IPS DF 19.7 (cell line): ENCODE measurements around the gene EEF2K.

ENCODE experiments used
- DNase-seq: peaks from one replicate; pipeline ENCODE4 v3.0.0-alpha.2; 2013; ENCODE audit warnings: low read depth, low spot score

The EEF2K gene

DNA sequence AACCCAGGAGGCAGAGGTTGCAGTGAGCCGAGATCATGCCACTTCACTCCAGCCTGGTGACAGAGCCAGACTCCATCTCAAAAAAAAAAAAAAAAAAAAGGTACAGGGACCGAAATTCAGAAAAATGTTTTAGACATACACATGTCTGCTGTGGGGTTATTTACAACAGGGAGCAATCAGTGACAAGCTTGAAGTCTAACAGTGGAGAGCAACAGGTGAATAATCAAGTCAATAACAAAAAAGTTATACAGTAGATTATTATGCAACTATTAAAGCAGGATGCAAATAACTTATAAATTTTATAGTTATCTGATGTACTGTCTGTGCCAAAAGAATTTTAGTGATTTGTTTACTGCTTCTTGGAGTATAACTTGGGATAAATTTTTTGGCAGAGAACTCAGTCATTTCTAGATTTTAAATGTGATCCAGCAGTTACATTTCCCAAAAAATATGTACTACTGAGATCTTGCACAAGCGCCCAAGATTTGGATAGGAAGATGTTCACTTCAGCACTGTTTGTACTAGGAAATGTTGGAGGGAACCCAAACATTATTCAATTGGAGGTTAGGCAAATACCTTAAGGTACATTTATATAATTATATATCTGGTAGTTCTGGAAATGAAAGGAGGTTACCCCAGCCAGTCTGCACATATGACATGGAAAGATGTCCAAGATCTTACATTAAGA is 34.1 kb downstream of the EEF2K start:
- no peak for DNase-seq

DNA sequence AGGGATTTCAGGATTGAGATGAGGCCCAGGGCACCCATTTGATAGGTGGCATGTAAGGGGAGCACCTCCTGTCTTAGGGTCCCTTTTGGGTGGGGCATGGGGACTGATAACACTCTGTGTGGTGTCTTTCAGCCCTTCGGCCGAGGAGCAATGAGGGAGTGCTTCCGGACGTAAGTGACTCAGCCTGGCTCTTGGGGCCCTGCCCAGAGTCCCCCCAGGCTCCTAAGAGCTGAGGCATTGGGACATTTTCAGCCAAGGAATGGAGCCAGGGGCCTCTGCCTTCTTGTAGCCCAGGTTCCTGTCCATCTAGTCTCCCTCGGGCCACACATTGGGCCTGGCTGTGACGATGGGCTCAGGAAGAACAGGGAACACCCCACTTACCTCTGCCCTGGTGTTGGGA is 44.4 kb downstream of the EEF2K start:
- no peak for DNase-seq

DNA sequence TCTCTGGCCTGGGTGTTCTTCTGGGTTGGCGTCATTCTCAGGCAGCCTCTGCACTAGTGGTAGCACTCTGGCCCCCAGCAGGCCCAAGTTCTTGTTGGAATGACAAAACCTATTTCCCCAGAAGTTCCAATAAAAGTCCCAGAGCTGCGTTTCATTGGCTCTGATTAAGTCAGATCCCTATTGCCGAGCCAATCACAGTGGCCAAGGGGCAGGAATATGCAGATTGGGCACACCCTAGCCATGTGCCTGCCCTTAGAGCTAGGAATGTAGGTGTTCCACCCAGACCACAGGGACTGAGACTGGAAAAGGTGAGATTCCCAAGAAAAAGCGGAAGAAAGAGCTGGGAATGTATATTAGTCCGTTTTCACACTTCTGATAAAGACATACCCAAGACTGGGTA is 46.2 kb downstream of the EEF2K start:
- peak; percentile 12 for DNase-seq

DNA sequence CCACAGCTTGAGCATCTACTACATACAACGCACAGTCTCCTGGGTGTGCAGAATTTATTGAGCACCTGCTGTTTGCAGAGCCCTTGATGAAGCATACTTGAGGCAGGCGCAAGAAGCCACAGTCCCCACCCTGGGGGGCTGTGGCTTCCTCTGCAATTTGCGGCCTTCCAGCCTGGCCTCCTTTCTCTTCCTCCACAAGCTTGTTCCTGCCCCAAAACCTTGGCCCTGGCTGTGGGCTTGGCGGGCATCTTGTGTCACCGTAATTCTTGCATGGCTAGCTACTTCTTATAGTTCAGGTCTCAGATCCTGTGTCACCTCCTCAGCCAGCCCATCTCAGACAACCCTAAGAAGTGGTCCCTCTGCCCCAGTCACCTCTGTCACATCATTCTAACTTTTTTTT is 47.2 kb downstream of the EEF2K start:
- no peak for DNase-seq

DNA sequence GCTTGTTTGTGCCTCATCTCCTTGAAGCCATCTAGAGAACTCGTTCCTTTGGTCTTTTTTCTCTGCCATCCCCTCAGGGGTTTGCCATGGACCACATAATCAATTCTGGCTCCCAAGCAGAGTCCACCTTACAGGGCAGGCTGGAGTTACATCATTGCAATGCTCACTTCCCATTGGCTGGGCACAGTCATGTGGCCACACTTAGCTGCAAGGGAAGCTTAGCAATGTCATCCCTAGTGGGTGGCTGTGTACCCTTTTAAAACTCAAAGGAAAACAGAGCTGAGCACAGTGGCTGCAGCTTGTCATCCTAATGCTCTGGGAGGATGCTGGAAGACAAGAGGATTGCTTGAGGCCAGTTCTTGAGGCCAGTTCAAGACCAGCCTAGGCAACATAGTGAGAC is 49.3 kb downstream of the EEF2K start:
- DNase-seq, result no peak

DNA sequence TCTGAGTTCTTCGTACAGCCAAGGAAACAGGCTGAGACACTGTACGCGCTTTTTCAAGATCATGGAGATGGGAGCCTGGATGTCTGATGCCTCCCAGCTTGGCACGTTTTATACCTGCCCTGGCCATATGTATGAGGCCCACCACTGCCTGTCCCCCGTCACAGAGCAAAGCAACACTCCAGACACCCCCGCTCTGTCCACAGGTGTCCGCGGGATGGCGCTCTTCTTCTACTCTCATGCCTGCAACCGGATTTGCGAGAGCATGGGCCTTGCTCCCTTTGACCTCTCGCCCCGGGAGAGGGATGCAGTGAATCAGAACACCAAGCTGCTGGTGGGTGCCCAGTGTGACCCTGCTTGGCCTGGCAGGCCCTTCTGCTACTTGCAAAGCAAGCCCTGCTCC is 51.4 kb downstream of the EEF2K start:
- DNase-seq, result no peak

DNA sequence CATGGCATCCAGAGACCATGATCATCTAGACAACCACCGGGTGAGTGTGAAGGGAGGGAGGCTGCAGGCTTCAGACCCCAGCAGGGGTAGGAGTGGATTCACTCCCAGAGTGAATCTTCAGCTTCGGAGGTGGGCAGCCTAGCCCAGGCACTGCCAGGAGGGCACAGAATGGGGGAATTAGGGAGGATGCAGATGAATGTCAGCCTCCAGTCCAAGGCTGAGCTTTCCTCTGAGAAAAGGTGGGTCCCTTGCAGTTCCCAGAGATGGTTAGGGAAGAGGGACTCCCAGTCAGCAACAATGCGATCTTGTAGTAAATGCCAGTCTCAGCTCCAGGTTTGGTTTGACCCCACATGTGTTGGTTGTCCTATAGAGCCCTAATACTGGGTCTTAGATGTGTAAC is 54.4 kb downstream of the EEF2K start:
- no peak for DNase-seq

DNA sequence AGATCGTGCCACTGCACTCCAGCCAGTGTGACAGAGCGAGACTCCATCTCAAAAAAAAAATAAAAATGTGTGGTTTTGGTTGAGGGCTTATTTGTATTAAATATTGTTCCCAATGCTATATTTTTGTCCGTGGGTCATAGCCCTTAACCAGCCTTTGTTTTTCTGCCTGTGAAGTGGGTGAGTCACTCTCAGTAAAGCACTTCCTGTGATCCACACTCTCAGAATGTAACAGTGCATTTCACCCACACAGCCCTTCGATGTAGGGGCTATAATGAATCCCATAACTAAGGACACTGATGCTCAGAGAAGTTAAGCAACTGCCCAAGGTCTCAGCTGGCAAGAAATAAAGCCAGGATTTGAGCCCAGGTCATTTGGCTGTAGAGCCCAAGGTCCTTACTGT is 56.4 kb downstream of the EEF2K start:
- no peak for DNase-seq

DNA sequence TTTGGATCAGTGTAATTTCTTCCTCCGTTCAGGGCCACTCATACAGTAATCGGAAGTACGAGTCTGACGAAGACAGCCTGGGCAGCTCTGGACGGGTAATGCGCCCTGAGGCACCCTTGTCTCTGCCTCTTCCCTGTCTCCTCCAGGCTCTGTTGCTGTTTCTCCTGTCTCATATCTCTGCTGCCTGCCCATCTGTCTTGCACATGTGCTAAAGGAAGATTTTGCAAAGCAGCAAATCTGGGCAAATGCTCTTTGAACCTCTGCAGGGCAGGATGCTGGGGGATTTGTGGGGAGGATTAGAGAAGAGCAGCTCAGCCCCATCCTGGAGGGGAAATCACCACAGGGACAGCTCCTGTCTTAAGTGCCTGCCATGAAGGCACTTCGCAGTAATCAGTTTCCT is 58.7 kb downstream of the EEF2K start:
- no peak for DNase-seq

DNA sequence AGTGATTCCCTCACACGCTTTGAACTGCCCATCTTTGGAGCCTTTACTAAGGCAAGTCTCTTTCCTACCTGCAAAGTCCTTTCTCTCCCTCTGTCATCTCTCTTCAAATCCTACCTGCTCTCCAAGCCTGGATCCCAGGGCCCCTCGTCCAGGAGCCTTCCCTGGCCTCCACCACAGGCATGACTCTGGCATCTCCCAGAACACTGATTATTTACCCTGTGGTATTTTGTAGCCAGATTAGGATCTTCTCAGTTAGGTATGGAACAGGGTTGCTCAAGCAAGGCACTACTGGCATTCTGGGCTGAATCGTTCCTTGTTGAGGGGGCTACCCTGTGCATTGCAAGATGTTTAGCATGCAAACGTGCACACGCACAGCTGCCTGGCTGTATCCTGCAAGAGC is 59.3 kb downstream of the EEF2K start:
- DNase-seq, result no peak

DNA sequence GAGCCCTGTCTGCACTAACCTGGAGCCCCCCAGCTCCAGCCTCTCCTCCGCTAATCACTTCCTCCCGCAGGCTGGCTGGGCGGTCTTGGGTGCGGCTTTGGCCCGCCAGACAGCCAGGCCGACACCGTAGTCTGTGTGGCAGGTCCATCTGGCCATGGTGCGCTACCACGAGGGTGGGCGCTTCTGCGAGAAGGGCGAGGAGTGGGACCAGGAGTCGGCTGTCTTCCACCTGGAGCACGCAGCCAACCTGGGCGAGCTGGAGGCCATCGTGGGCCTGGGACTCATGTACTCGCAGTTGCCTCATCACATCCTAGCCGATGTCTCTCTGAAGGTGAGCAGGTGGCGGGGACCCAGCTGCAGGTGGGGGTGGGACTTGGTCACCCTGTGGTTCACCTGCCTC is 60.5 kb downstream of the EEF2K start:
- no peak for DNase-seq

DNA sequence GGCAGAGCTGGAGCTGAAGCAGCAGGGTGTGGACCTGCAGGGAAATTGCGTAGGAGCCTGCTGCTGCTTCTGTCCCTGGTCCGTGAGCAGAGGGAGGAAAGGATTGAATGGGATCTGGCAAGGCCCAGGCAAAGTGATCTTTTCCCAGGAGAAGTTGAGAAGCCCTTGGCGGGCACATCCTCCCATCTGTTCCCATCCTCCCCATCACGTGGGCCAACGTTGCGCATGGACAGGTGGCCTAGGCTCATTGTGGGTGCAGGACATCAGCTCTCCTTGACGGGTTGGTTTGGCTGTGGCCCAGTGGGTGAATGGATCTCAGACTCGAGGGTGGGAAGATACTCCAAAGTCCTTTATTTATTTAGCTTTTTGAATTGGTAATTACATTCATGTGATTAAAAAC is 61.7 kb downstream of the EEF2K start:
- DNase-seq, result no peak

DNA sequence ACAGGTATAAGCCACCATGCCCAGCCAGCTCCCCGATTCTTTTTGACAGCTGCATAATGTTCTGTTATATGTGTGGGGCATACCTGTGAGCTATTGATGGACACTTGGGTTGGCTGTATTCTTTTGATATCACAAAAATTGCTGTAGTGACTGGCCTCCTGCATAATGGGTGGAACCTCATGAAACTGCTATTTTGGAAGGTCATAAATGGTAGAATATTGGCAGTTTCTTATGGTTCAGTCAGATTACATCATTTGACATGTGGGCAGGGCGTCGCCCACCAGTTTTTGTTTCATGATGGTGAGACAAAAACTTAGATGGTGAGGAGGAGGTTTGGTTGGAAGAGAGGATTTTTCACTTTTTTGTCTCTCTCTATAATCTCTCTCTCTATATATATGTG is 64.4 kb downstream of the EEF2K start:
- DNase-seq, result no peak

DNA sequence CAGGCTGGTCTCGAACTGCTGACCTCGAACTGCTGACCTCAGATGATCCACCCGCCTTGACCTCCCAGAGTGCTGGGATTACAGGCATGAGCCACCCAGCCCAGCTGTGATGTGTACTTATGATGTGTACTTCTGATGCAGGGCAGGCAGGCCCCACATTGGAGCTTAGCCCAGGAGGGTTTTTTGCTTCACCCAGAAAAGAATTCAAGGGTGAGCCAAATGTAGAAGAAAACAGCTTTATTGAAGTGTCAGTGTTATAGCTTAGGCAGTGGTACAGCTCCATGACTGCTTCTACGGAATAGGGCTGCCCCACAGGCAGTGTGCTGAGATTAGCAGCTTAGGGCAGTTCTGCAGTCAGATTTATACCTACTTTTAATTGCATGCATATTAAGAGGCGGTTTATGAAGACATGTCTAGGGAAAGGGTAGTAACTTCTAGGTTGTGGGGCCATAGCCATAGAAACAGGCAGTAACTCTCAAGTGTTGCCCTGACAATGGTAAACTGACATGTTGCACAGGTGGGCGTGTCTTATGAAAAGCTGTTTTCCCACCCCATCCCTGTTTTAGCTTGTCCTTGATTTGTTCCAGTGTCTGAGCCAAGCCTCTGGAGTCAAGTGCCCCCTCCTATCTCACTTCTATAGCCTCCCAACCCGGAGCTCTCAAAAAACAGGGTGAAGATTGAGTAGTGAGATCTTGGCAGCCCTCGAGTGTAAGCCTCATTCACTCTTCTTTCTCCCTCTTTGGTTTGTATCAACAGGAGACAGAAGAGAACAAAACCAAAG is 67.0 kb downstream of the EEF2K start:
- DNase-seq, result no peak

DNA sequence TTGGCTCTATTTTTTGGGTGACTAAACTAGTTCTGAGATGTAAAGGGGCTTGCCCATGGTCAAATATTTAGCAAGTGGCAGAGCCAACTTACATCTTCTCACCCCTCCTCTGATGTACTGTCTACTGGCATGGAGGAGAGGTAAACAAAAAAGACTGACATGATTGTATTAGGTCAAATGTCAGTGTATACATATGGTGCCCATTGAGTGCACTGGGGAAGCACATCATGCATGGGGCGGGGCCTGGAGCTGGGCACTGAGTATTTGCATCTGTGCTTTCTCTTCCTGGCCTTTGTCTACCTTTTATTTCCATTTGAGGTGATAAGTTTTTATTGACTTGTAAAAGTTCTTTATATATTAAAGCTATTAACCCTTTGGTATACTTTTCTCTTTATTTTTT is 68.8 kb downstream of the EEF2K start:
- no peak for DNase-seq

DNA sequence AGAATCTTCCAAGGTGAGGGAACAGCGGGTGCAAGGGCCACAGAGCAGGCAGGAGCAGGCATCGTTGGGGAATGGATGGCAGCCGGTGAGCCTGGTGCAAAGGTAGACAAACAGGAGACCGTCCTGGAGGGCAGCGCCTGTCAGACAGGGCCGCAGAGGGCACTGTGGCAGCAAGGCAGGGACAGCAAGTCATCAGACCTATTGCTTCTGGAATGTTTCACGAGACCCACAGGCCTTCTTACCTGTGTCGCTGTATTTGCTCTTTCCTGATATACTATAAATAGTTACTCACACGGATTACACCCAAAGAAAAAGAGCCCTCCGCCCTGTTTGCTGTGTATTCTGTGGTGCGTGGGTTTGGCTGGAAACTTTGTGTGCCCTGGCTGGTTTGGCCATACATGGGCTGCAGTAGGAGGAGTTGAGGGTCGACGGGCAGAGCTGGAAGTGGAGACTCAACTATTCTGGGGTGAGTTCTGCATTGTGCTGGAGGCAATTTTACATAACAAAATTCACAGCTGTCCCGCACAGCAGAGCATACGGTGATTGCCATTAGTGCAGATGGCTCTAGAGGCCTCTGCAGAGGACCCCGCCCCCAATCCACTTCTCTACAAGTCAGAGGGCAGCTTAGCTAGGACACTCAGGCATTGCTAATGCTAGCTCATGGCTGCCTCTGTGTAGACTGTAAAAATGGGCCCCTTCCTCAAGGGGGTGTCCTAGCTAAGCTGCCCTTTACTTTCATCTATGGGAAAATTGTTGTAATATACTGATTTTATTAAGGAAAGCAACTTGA is 72.6 kb downstream of the EEF2K start:
- DNase-seq, result no peak

DNA sequence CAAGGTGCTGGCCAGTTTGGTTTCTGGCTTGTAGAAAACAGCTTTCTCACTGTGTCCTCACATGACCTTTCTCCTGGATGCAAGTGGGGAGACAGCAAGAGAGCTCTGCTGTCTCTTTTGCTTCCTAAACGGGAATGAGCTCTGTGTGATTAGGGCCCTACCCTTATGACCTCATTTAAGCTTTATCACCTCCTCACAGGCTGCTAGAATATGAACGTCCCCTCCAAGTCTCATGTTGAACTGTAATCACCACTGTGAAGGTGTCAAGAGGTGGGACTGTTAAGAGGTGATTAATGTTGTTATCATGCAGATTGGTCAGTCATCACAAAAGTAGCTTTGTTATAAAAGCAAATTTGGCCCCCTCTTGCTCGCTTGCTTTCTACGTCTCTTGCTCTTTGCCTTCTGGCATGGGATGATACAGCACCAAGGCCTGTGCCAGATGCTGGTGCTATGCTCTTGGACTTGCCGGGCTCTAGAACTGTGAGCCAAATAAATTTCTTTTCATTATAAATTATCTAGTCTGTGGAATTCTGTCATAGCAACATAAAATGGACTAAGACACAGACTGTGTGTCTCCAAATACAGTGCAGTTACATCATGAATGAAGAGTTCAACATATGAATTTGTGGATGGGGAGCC is 76.3 kb downstream of the EEF2K start:
- DNase-seq, result no peak

DNA sequence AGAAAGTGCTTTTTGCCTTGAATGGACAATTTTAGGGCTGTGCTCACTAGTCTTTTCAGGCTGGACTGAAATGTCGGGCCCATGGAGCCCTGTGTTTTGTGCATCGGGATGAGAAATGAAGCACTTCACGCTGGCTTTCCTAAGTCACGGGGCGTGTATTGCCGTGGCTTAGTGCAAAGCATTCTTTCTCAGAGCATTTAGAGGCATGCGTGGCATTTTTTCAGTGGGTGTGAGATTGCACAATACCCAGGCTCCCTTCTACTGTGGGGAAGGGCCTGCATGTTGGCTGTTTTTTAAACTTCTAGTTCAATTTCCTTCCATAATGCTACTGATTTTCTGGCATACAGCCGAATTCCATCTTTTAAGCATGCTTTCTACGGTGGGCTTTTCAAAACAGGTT is 78.6 kb downstream of the EEF2K start:
- DNase-seq, result no peak

DNA sequence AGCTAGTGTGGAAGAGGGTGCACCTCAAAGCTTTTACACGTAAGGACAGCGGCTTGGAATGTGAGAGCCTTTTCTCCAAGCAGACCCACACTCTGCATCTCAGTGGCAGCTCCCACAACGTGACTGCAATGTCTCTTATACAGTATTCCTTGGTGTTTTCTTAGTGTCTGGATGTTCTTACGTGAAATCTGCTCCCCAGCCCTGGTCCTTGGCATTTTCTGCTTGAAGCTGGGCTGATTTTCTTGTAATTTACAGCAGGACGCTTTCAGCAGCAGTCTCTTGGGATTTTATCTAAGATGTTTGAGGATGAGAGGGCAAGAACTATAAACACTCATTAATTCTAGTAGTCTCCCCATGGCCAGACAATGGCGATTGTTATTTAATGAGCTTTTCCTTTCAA is 79.0 kb downstream of the EEF2K start:
- DNase-seq, result no peak

DNA sequence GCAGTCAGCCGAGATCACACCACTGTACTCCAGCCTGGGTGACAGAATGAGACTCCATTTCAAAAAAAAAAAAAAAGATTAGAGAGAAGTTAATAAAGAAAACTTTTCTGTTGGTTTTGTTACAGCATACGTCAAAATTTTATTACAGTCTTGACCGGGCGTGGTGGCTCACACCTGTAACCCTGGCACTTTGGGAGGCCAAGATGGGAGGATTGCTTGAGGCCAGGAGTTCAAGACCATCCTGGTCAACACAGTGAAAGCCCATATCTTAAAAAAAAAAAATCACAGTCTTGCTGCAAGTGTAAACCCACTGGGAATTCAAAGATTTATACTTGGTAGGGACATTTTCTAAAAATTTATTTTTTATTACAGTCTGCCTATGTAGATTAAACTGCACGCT is 84.9 kb downstream of the EEF2K start:
- DNase-seq, result no peak

DNA sequence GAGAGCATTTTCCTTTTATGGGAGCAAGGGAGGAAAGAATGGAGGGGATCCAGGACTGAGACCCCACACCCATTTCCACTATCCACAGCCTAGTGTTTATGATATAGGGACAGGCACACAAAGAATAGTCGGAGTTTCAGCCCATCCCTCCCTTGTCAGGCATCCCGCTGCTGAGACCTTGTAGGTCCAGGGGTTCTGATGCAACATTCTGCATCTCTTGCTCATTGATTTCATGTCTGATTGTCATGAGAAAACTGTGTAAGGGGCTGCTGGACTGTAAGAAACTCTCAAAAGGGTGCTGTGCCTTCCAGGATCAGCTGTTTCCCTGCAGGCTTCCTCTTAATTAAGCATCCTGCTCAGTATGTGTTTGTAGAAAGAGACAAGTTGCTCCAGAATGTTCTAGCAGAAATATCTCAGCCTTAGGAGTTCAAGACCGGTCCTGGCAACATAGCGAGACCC is 85.8 kb downstream of the EEF2K start:
- DNase-seq, result no peak

DNA sequence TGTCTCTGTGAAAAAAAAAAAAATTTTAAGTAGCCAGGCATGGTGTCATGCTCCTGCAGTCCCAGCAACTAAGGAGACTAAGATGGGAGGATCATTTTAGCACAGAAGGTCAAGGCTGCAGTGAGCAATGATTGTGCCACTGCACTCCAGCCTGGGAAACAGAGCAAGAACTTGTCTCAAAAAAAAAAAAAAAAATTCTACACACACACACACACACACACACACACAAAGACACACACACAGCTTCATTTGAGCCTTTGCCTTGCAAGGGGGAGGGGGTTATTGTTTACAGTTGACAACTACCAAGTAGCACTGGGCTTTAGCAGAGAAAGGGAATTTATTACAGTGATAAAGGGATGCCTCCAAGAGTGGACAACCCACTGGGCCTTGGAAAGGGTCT is 86.2 kb downstream of the EEF2K start:
- DNase-seq, result no peak
